Ovary (tissue), 3 donors: ENCODE data around the gene CLDN7.

Experiments used
- CTCF ChIP-seq, 3 donors: fragments of 450-650 bp in 2 of 3; fragments of 200-600 bp in 1 of 3; IDR thresholded peaks; one replicate each; pipeline versions ENCODE4 v1.5.1 to v1.8.0; 2016 to 2022; ENCODE audit warnings: antibody characterized with exemption in 3 of 3, mild to moderate bottlenecking in 1 of 3
- EP300 ChIP-seq: sonication (generic); formaldehyde crosslinking; IDR thresholded peaks from one replicate; pipeline ENCODE4 v1.6.1; 2017; ENCODE audit warnings: antibody characterized with exemption
- donor health status: DM: no; HTN: no; CAD: no.

- TF ChIP-seq CTCF (IDR thresholded peaks at IDR 0.05) (peak in 1 of 3 donors; percentile 55), EP300 (no peak)
Observed at GRCh38 chr17:7252176-7253043, 9.9 kb downstream of the CLDN7 start, which contains the start of gene ELP5.
